NCI-H2227 (cell line): ENCODE data around the gene RYR3.

Source experiments
- DNase-seq: peaks from one replicate; lab custom pipeline; 2025; ENCODE audit not compliant: unreplicated experiment; lab: John Stamatoyannopoulos, UW

The RYR3 gene

DNA sequence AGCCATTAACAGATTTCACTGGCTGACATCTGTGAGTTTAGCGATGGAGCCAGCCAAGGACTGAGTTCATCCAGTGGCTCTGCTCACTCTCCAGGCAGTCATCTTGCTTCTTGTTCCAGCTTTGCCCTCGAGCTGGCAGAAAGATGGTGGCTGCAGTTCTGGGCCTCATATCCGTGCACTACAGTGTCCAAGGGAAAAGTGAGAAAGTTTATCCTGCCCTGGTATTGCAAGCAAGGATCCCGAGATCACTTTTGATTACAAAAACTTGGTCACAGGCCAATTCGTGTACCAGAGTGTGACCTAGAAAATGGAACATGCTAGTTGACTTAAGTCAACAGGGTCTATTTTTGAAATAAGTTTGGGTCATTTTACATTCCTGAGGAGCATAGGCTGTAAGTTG lies 369.6 kb downstream of the RYR3 start:
- DNase-seq, result no peak

DNA sequence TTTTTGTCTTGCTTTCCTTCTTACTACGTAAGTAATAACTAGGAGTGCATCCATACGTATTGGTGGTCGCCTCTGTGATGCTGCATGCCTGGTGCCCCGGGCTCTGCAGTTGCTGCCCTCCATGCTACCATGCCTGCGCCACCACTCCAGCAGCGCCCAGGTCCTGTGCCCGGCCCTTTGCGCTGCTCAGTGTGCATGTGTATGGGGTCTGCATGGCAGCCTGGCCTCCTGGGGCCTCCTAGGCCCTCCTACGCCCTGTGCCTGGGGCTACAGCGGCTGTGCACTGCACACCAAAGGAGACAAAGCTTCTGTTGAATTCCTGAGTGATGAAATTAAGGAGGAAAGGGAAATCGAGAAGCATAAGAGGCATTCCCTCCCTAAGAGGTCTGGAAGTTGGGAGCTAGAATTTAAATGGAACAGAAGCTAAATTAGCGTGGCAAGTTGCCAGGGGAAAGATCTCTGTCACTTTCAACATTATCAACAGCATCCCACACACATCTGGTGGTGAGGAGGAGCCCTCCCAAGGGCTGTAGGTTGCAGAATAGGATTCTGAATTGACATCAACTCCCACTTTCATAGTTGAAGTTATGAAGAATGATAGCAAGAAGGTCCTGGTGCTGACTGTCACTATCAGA lies 382.5 kb downstream of the RYR3 start:
- DNase-seq, result no peak

DNA sequence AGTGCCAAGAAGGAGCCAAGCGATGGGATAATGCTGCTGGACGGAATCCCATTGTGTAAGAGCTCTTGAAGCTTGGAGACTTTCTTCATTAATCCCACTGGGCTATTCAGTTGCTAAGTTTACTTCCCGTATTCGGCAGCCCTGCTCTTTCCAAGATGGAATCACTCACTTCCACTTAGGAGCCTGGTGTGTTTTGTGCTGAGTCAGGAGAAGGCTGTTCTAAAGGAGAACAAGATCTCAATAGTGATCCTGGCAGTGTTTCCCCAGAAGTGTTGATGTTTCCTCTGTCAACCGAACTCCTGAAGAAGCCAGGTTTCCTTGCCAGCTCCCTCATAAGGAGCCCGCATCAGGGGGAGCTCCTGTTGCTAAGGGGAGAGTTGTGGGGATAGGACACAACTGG lies 387.4 kb downstream of the RYR3 start:
- DNase-seq, result no peak

DNA sequence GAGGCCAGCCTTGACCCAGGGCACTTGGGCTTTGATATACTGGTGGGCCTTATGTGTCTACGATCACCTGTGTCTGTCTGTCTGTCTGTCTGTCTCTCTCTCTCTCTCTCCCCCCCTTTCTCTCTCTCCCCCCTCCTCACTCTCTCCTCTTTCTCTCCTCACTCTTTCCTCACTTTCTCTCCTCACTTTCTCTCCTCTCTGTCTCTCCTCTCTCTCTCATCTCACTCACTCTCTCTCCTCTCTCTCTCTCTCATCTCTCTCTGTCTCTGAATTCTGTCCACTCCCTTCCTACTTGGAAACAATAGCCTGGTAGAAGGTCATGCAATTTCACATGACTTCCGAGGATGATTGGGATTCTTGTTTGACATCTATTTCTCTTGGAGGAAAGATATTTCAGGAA lies 388.4 kb downstream of the RYR3 start:
- DNase-seq, result no peak

DNA sequence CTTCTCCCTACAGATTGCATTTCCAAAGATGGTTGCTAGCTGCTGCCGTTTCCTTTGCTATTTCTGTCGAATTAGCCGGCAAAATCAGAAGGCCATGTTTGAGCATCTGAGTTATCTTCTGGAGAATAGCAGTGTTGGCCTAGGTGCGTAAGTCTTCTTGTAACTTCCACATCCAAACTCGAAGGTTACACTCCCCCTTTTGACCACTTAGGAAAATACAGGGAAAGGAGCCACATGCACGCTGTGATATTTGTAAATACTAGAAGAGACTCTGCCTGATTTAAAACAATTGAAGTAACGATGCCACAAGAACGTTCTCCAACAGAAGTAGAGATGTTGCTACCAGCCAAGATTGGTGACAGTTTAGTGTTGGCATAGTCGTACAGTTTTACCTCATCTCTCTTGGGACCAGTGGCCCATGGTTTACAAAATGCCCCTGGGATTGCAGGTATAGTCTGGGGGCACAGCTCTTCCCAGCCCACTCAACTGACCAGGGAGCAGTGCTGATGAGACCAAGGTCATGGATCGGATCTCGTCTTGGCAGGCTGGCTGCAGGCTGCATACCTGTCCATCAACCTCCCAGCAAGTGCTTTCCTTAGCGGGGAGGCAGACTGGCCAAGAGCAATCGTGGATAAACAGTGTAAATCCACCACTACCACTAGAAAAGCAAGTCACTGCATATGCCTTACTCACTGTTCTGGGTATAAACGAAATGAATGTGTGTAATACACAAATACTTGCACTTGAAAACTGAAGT lies 389.1 kb downstream of the RYR3 start:
- DNase-seq, result no peak

DNA sequence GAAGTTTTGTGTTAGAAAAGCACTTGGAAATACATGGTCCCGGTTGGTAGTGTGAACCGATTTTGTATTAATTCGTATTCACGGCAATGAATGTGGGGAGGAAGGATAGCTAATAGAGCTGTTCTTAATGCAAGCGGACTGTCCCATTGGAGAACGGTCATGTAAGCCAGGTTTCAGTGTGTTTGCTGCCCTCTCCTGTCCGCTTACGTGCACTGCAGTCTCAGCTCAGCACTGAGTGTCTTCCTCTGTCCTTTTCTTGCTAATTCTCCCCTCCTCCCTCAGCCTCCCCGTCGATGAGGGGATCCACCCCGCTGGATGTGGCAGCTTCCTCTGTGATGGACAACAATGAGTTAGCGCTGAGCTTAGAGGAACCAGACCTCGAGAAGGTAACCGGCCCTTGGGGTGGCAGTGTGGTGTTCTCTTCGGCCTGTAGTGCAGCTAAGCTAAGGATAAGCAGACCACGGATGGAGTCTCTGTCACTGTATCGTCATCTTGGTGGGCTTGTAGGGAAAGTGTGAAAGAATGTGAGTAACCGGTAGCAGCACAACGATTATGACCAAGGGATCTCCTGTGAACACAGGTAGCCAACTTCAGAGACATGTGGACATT lies 390.0 kb downstream of the RYR3 start:
- peak; percentile 74 for DNase-seq

DNA sequence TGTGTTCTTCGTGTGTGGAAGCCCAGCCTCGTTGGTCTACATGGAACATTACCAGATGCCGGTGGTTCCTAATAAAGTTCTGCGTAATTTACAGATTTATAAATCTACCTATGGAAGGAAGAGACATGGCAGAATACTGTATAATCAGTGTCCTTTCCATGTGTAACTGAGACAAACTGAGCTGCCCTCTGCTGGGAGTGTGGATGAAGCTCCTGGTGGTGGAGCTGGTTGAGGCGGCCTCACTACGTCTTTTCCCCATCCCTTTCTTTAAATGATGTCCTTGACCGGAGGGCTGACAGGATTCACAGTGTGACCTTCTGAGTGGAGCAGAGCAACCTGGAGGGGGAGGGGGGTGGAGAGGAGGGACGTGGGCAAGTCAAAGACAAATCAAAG lies 390.5 kb downstream of the RYR3 start:
- DNase-seq, result no peak

DNA sequence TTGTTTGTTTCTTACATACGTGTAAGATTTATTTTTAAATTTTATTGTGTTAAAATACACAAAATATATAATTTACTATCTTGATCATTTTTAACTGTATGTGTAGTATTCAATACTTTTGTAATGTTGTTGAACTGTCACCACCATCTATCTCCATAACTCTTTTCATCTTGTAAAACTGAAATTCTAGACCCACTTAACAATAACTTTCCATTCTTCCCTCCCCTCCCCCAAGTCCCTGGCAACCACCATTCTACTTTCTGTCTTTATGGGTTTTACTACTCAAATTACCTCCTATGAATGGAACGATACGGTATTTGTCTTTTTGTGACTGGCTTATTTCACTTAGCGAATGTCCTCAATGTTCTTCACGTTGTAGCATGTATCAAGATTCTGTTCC lies 395.4 kb downstream of the RYR3 start:
- DNase-seq, result no peak

DNA sequence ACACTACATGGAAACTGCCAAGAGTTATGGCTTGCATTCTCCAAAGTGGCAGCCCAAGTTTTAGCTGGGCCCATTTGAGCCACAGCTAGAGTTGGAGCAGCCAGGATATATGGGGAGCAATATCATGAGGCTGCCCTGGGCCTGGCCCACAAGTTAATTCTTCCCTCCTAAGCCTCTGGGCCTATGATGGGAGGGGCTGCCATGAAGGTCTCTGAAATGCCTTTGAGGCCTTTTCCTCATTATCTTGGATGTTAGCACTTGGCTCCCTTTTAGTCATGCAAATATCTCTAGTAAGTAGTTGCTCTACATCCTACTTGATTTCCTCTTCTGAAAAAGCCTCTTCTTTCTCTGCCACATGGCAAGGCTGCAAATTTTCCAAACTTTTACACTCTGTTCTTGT lies 400.0 kb downstream of the RYR3 start:
- DNase-seq, result no peak

DNA sequence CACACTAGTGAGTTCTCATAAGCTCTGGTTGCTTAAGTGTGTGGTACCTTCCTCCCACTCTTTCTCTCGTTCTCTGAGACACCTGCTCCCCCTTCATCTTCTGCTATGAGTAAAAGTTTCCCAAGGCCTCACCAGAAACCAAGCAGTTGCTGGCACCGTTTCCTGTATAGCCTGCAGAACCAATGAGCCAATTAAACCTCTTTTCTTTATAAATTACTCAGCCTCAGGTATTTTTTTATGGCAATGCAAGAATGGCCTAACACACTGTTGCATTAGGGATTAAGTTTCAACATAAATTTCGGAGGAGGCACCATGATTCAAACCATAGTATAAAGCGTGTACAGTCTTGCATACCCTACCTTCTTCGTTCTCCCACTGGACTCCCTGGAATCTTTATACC lies 405.3 kb downstream of the RYR3 start:
- no peak for DNase-seq

DNA sequence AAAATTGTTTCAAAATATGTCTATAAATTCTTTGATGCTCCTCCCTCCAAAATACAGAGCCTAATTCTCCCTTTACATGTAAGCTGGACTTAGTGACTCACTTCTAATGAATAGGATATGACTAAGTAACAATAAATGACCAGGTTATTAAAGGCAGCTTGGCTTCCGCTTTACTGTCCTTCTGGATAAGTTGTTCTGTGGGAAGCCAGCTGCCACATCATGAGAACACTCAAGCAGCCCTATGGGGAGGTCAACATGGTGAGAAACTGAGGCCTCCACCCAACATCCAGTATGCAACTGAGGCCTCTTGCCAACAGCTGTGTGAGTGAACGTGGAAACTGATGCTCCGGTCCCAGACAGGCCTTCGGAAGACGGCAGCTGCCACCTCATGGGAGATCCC lies 410.2 kb downstream of the RYR3 start:
- DNase-seq, result no peak

DNA sequence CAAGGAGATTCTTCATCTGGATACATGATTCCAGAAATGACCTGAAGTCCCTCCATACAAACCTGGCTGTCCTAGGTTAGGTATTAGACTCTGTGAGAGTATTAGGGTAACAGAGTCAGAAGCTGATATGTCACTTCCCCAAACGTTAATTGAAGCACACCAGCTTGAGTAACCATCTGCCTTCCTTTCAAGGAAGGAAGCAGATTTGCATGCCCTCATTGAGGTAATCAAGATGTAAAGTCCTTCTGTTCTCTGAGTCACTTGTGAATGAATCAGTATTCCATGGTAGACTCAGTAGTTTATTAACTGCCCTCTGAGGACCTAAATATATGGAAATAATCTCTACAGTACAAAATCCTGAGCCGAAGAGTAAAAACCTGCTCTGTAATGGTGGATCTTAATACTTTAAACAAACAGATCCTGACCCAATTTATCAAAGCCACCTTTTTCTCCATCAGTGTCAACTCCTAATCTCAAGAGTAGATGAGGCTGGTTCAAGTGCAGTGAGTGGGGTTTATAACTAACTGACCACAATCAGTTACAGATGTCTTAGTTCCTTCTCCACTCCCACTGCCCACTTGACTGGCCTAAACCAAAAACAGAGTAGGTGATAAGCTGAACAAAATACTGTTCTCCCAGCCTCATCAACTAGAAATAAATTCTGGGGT lies 411.4 kb downstream of the RYR3 start:
- DNase-seq, result no peak

DNA sequence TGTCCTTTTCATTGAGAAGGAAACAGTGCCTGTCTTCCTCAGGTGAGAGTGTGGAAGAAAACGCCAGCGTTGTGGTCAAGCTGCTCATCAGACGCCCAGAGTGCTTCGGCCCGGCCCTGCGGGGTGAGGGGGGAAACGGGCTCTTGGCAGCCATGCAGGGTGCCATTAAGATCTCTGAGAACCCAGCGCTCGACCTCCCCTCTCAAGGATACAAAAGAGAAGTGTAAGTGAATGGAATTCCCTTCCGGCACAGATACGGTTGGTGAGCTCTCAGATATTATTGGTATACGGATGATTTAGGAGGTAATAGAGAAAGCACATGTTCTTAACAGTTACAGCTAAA lies 411.9 kb downstream of the RYR3 start:
- no peak for DNase-seq

DNA sequence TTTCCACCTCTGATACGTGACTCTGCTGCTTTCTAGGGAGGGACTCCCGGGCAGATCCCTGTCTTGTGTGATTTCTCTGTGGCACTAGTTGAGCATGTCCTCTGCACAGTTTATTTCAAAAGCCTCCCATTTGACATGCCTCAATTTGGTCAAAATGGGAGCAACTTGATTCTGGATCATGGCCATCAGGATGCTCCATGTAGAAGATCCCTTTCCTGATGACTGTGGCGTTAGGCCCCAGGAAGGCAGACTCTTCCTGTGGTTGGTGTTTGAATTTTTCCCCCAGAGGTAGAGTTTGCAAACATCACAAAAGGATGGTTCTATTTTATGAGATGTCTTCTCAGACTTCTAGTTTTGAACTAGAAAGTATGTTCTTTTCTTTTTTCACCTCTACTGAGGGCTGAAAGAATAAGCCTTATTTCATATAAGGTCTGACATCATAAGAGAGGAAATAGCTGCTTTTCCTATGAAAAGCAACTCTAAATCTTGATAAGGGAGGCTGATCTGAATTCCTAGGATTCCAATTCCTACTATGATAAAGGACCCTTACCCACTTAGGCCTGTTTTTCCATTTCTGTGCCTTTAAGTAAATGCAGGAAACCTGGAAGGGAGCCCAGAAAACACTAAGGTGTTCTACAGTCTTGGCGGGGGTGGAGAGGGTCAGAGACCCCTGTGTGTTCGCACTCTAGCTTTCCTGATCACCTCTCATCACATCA lies 413.7 kb downstream of the RYR3 start:
- DNase-seq, result no peak

DNA sequence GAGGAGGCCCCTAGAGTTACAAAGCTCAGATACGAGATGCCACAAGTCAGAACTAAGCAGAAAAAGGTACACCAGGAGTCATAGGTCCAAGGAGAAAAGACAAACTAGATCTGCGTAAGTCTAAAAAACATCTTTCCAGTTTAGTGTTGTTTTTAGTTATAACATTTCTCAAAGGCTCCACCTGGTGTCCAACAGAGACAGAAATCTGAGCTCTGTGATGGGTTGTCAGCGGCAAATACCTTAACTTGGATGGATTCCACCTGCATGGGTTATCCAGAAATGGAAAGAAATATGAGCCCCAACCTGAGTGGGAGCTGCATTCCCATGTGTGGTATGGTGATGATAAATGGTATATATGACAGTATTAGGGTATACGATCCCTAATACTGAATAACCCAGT lies 418.9 kb downstream of the RYR3 start:
- DNase-seq, result peak; percentile 43

DNA sequence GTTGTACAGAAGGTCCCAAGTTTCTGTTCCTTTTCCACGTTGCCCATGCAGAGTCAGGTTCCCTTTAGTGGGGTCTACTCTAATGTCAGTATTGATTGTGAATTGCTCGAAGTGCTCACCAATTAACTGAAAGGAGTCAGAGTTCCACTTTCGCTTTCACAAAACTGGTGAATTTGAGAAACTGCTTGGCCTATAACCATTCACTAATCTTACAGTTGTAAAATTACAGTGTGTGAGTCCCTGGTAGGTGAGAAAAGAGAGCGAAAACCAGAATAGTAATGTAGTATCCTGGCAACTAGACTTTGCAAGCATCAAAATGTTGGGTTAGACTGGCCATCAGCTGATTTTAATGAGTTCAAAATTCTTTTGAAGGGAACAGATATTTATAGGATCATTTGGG lies 420.0 kb downstream of the RYR3 start:
- no peak for DNase-seq

DNA sequence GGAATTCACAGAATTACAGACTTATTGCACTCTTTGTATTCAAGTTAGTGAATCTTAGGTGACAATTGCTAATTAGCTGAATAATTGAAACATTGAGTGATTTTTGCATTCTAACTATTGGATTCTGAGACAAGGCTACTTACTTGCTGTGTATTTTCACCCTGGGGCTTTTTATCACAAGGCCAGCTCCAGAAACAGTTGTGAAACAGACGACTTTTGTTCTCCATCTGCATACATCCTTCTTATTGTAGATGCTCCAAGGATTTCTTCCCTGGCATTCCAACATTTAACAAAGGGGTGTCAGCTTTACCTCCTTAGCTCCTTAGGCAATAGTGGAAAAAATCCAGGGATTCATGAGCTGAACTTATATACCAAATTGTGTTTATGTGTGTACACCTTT lies 424.4 kb downstream of the RYR3 start:
- DNase-seq, result no peak

DNA sequence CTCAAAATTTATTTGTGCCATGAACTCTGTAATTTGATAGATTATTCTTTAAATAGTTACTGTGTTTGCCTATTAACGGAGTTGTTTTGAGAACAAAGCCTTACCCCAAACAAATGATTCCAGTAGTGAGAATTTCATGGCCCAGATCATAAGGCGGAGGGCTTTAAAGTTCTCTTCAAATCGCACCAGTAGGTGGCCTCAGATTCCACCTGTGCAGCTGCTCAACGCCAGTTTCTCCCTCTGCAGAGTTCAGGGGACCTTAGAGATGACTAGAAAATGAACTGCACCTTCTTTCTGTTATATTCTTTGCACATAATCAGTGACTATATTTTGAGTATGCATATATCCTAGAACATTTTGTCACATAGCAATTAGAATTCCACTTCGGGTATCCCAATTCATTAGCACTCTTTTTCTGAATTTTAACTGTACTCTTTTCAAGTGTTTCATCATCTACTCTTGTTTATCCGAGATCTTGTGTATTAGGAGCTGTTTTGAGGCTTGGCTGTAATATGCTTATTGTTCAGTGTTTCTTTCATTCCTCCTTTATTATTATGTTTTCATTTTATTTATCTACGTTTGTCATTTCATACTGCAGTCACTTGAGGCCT lies 425.0 kb downstream of the RYR3 start:
- DNase-seq, result peak; percentile 56

DNA sequence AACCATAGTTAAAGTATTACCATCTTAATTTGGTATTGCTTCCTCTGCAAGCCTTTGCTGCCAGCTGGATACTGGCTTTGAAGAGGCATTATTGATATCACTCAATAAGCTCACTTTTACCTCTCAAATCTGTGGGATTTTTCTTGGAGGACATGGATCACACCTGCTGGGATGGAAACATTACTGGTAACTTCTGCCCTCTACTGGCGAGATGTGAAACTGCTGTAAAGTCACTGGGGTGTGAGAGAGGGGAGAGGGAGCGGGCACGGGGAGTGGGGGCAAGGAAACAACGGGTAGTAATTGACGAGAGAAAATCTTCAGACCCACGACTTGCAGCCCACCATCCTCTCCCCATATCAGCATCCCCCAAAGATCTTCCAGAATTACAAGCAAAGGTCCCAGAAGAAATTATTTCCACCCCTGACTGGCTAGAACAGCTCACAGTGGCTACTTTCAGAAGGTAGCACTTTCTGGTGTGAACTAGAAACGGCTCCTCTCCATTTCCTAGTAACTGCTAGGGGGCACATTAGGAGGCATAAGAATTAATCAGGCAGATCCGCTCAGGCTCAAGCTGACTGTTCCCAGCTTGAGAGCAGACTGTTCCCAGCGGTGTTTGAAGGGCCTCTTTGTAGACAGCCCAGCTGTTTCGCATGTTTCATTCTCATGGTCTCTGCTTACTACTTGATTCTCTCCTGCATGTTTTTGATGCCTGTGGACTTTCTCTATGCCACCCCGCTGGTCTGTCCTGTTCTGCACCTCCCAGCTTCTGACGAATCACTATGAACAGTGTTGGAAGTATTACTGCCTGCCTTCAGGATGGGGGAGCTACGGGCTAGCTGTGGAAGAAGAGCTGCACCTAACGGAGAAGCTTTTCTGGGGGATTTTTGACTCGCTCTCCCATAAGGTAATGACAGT lies 427.2 kb downstream of the RYR3 start:
- peak; percentile 63 for DNase-seq
